GM10248 (cell line): ENCODE data around the gene ZMYND12.
"Not testable (repeated sequence)": the region's sequence is repeated elsewhere in the genome, so short reads cannot be mapped to it uniquely, and the experiment has no call there.

Experiments
- CTCF ChIA-PET: fragments of 300-600 bp; sonication (Branson Sonifier 250); formaldehyde crosslinking; extraction: SDS; loops from one replicate; lab custom pipeline; 2021; ENCODE audit warnings: antibody characterized with exemption; lab: Yijun Ruan, JAX
- POLR2A ChIA-PET: fragments of 350-650 bp; sonication (Branson Sonifier 250); formaldehyde crosslinking; extraction: SDS; loops from one replicate; lab custom pipeline; 2020; ENCODE audit warnings: antibody characterized with exemption; lab: Yijun Ruan, JAX
- DNase-seq: peaks from one replicate; pipeline ENCODE4 v3.0.0; 2012; ENCODE audit errors: extremely low spot score
- CTCF ChIP-seq: IDR thresholded peaks from 2 replicates; pipeline ENCODE4 v1.5.1; 2012; ENCODE audit warnings: mild to moderate bottlenecking, low read depth; ENCODE audit errors: extremely low read depth, missing control alignments, control extremely low read depth

Gene ZMYND12, protein sequence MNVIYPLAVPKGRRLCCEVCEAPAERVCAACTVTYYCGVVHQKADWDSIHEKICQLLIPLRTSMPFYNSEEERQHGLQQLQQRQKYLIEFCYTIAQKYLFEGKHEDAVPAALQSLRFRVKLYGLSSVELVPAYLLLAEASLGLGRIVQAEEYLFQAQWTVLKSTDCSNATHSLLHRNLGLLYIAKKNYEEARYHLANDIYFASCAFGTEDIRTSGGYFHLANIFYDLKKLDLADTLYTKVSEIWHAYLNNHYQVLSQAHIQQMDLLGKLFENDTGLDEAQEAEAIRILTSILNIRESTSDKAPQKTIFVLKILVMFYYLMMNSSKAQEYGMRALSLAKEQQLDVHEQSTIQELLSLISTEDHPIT

DNA sequence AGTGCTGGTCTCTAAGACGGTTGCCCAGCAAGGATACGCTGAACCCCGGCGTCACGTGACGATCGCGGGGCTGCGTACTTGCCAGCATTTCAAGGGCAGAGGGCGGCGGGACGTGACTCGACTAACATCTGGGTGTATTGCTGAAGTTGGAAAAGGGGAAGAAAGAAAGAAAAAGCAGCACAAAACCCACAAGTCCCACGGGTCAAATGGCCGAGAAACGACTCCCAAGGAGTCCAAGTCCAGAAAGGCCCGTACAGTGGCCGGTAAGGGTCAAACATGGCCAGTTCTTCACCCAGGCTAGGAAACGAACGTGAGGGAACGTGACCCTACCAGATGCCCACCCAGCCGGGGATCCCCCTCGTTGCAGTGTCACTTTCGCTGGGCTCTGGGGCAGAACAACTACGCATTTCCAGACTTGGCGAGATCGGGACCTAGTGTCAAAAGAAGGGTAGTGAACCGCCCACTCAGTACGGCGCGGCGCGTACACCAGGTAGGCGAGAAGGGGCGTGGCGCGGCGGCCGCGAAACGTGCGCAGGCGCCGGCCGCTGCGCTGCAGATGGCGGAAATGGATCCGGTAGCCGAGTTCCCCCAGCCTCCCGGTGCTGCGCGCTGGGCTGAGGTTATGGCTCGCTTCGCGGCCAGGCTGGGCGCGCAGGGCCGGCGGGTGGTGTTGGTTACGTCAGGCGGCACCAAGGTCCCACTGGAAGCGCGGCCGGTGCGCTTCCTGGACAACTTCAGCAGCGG lies at the start of gene ZMYND12, which contains the start of gene PPCS:
ZMYND12 (minus strand) TSS at position 13 of the 744 bp plus-strand sequence. CDS start 25 bp downstream, outside the sequence.
PPCS (plus strand) TSS at position 534 of the 744 bp plus-strand sequence; CDS start at position 557, 23 bp downstream.
- POLR2A ChIA-PET, result interaction anchor here (0.6 to 1.0 kb wide), 2 partner anchors 202 to 1307 kb away, joined by 3 read pairs; partner anchors contain the start of gene PPIH
- peak; percentile 93 for DNase-seq
- TF ChIP-seq CTCF, result no peak
- CTCF ChIA-PET, result interaction anchor here (1.3 kb wide), 1 partner anchor 11 kb away, joined by 4 read pairs; no protein-coding TSS in a partner anchor

DNA sequence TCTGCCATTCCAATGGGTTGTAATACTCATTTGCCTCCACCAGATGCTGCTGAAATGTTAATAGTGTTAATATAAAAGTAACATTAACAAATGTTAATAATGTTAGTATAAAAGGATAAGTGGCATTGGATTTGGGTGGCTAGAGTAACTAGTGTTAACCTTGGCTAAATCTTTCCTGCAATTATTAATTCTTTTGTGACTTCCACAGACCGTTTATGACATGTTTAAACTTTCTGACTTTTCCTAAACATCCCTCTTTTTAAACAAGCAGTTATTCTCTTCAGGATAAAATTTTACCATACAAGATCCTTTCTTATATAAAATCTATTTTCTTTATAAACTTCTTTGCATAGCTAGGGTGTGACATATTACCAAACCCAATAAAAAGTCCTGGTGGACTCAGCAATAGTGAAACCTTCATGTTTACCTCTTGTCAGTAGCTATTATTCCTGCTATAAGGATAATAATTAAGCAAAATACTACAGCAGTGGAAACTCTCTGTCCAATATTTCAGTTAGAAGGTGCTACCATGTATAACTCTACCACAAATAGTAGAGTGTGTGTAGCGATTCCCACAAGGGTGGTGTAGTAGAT lies 48.8 kb upstream of the ZMYND12 start:
- CTCF ChIA-PET, result no interaction called here
- POLR2A ChIA-PET, result no interaction called here
- DNase-seq, result no peak
- TF ChIP-seq CTCF, result no peak

DNA sequence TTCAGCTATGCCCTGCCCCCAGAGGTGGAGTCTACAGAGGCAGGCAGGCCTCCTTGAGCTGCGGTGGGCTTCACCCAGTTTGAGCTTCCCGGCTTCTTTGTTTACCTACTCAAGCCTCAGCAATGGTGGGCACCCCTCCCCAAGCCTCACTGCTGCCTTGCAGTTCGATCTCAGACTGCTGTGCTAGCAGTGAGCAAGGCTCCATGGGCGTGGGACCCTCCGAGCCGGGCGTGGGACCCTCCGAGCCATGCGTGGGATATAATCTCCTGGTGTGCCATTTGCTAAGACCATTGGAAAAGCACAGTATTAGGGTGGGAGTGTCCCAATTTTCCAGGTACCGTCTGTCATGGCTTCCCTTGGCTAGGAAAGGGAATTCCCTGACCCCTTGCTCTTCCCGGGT lies 46.2 kb upstream of the ZMYND12 start:
- POLR2A ChIA-PET, CTCF ChIA-PET: not testable (repeated sequence)

GRCh38 chr1:42490237-42490636 lies 34.4 kb upstream of the ZMYND12 start:
- no peak for TF ChIP-seq CTCF
- ChIA-PET POLR2A (no interaction called here), CTCF (no interaction called here)
- no peak for DNase-seq

More for the DNA sequence above, 46.2 kb upstream of the ZMYND12 start:
- DNase-seq, result not testable (repeated sequence)

GRCh38 chr1:42484382-42484781 lies 28.6 kb upstream of the ZMYND12 start:
- no peak for DNase-seq
- ChIA-PET POLR2A (no interaction called here), CTCF (interaction anchor here (0.7 to 1.4 kb wide), 2 partner anchors 12 to 16 kb away, joined by 3 read pairs; no protein-coding TSS in a partner anchor)
- no peak for TF ChIP-seq CTCF

- ChIA-PET CTCF (no interaction called here), POLR2A (no interaction called here)
Measured at GRCh38 chr1:42482635-42483153, 26.9 kb upstream of the ZMYND12 start.

More at GRCh38 chr1:42482635-42483153, 26.9 kb upstream of the ZMYND12 start:
- no peak for TF ChIP-seq CTCF
- DNase-seq, result no peak
